HG03378 (cell line): ENCODE data around the gene FEZF2.

Source experiments
- ATAC-seq: cut with Tn5 transposase; IDR thresholded peaks from one replicate; pipeline ENCODE4 v1.9.1; 2021; ENCODE audit warnings: mild to moderate bottlenecking, moderate library complexity; ENCODE audit not compliant: unreplicated experiment

FEZF2 gene

GRCh38 chr3:62373714-62374333 is 474 bp upstream of the FEZF2 start:
- no peak for ATAC-seq

- no peak for ATAC-seq
Measured at GRCh38 chr3:62372621-62373041, 719 bp downstream of the FEZF2 start.

- no peak for ATAC-seq
Measured at GRCh38 chr3:62371720-62372591, 1.4 kb downstream of the FEZF2 start.

- no peak for ATAC-seq
Measured at GRCh38 chr3:62370858-62371719, 2.3 kb downstream of the FEZF2 start.

- no peak for ATAC-seq
Measured at GRCh38 chr3:62370112-62370857, 3.1 kb downstream of the FEZF2 start.

- ATAC-seq = no peak
Measured at GRCh38 chr3:62369476-62369743, 3.9 kb downstream of the FEZF2 start.

- ATAC-seq = no peak
Measured at GRCh38 chr3:62368705-62369475, 4.5 kb downstream of the FEZF2 start.

GRCh38 chr3:62368290-62368704 is 5.1 kb downstream of the FEZF2 start:
- ATAC-seq = no peak

- ATAC-seq = no peak
Measured at GRCh38 chr3:62367763-62368195, 5.6 kb downstream of the FEZF2 start.

GRCh38 chr3:62366126-62366484 is 7.2 kb downstream of the FEZF2 start:
- no peak for ATAC-seq

- no peak for ATAC-seq
Measured at GRCh38 chr3:62365391-62366125, 7.8 kb downstream of the FEZF2 start.

GRCh38 chr3:62364191-62364590 is 9.2 kb downstream of the FEZF2 start:
- ATAC-seq = no peak

- no peak for ATAC-seq
Measured at GRCh38 chr3:62363275-62363674, 10.1 kb downstream of the FEZF2 start.

- ATAC-seq = peak; percentile 10
Measured at GRCh38 chr3:62361824-62362223, 11.5 kb downstream of the FEZF2 start.

- ATAC-seq = peak; percentile 93
Measured at GRCh38 chr3:62361261-62361660, 12.1 kb downstream of the FEZF2 start.

GRCh38 chr3:62359531-62359930 is 13.8 kb downstream of the FEZF2 start:
- ATAC-seq = no peak

GRCh38 chr3:62356356-62356755 is 17.0 kb downstream of the FEZF2 start:
- ATAC-seq = no peak

- ATAC-seq = no peak
Measured at GRCh38 chr3:62355703-62356102, 17.6 kb downstream of the FEZF2 start.

- no peak for ATAC-seq
Measured at GRCh38 chr3:62343755-62344154, 29.6 kb downstream of the FEZF2 start.

- ATAC-seq = no peak
Measured at GRCh38 chr3:62335196-62335595, 38.2 kb downstream of the FEZF2 start.
